HG02759 (cell line): ENCODE measurements around the gene FAHD2A.
"Not testable (repeated sequence)": the region's sequence is repeated elsewhere in the genome, so short reads cannot be mapped to it uniquely, and the experiment has no call there.

Source experiments
- ATAC-seq: cut with Tn5 transposase; IDR thresholded peaks from one replicate; pipeline ENCODE4 v1.9.1; 2021; ENCODE audit warnings: mild to moderate bottlenecking, moderate library complexity; ENCODE audit not compliant: unreplicated experiment

Gene FAHD2A

DNA sequence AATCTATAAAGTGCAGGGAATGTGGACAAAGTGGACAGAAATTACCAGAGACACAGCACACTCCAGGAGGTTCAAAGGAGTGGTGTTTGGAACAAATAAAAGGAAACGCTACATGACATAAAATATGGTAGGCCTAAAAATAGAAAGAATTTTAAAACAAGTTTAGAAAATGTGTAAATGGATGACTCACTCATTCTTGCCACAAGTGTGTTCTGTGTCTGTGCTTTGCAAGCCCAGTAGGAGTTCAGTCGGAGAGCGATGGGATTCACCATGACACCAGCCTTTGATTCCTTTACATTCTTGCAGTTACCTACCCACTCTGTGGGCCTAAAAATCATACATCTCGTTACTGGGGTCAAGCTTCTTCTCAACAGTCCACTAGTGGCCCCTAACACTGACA is 30.9 kb downstream of the FAHD2A start:
- not testable (repeated sequence) for ATAC-seq

DNA sequence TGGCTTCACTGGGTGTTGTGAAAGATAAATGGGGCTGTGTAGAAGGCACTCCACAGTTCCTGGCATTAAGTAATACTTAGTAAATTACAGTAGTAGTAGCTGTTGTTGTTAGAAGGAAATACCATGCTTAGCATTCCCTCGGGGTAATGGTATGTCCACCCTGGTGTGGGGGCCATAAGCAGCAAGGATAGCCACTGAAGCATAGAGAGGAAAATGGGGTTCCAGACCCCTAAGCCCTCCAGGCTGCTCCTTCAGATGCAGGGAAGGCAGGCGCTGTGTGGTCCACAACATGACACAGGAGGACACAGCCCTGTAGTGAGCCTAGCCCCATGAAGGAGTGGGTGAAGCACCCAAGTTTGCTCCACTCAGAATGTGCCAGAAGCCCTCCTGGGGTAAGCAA is 31.5 kb downstream of the FAHD2A start:
- ATAC-seq, result not testable (repeated sequence)

DNA sequence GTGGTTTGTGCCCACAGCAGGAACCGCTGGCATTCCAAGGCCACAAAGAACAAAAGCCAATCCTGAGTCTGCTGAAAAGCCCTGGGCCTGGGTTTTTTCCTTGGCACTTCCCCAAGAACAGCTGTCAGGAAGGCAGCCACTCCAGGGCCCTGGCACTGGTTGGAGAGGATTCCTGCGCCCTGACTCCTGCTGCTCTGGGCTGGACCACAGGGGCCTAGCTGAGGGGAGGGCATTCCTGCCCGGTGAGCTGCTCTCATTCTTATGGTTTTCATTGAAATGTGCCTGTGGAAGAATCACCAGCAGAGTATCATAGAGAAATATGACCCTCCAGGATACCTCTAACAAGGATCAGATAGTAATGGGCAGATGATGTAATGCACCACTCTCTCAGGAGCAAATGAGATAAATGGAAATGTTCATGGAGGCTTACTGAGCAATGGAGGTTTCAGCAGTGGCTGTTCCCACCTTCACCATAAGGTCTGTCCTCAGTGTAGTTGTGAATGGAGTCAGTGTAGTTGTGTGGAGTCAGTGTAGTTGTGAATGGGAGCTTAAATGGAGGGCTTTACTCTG is 32.1 kb downstream of the FAHD2A start:
- ATAC-seq, result not testable (repeated sequence)

DNA sequence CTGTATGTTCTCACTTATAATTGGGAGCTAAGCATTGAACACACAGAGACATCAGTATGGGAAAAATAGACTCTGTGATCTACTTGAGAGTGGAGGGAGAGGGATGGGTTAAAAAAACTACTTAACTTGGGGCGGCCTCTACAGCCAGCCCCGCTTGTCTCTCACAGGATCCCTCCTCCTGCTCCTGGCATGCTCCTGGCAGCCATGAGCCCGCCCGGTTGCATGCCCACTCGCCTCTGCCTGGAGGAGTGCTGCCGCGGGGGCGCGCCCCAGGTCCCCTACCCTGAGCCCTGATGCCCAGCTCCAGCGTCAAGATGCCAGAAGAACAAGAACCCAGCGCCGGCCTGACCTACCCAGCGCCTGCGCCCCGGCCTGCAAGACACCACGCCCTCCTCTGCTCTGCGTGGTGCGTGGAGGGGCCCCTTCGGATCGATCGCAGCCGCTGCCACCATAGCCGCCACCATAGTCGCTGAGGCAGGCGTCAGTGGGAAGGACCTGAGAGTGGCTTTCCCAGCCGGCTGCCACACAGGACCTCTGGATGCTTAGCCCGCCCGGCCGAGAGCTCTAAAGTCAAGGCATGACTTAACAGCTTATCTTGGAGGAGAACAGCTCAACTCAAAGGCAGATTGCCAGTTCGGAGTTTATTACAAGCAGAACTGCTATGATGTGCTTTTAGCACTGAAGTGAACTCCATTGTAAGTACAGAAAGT is 32.8 kb downstream of the FAHD2A start:
- not testable (repeated sequence) for ATAC-seq

DNA sequence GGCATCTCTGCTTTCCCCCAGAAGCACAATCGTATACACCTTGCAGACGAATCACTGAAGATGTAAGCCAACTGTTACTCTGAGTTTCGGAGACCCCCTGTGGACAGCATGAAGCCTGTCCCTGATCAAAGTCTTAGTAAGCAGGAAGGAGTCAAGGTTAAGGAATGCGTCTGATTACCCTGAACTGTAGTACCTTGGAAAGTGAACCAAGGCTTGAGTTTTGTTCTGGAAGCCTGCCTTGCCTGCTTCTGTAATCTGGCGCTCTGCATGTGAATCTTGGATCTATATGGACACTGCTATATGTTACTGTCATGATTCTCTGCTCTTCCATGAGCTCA is 33.3 kb downstream of the FAHD2A start:
- not testable (repeated sequence) for ATAC-seq

DNA sequence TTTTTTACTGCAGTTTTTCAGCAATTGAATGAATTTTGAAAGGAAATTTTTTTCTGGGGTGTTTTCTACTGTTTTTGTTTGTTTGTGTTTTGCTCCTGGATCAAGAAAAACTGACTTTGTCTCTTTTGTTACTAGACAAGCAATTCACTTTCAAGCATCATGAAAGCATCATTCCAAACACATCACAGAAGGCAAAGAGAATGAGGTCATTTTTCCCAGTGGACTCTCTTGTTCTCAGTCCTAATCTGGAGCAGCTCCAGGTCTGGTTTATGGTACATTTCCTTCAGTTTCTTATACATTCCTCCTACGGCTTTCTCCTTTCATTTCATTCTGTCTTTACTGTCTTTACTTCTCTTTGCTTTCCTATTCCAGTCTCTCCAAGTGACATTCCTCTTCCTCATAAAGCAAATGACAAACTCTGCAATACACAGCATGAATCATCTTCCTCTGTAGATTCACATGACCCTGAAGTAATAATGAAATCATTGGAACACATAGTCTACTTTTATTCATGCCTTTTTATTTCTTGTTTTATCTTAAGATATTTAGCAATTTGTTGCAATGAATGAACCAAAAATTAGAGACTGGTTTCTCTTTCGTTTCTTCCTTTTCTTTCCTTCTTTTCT is 40.1 kb downstream of the FAHD2A start:
- not testable (repeated sequence) for ATAC-seq

DNA sequence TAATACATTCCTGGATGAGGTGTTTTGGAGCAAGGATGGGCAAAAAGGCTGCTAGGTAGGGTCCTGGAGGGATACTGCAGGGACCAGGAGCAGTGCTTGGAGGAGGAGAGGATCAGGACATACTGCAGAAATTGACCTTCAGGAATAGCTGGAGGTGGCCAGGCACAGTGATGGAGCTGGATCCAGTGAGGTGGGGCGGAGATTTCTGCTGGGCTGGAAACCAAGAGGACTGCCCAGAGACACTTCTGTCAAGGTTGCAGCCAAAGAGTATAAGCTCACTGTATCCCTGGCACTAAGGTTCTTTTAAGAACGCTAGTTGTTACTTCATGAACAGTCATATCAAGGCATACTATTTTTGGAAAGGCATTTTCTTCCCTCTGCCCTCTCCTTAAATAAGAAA is 42.8 kb downstream of the FAHD2A start:
- ATAC-seq, result not testable (repeated sequence)

DNA sequence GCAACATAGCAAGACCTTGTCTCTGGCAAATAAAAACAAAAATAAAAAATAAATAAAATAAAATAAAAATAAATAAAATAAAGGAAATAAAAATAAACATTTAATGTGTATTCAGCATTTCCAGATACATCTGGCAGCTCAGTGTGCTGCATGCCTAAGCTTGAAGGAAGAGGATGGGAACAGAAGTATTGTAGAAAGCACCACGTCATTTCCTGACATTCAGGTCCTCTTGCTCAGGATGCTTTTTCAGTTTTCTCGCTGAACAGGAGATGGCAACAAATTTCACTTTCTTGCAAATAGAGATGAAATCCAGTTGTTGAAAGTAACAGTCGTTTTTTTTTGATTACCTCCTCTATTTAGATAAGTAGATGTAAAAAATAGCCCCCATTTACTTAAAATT is 60.8 kb downstream of the FAHD2A start:
- ATAC-seq, result not testable (repeated sequence)
